CD4-positive, CD25-positive, alpha-beta regulatory T cell (primary cell): ENCODE data around the gene PDCD7. TPM values are rescaled to one million over a fixed set of nuclear protein-coding genes. Genes with fewer than 3 reads are reported as not detected.
"Not testable (repeated sequence)": the region's sequence is repeated elsewhere in the genome, so short reads cannot be mapped to it uniquely, and the experiment has no call there.

Source experiments
- ATAC-seq, 2 donors: fragments of 150-1000 bp; cut with Tn5 transposase; one replicate each; pipeline ENCODE4 v1.10.0; 2021; ENCODE audit warnings: low read depth in 2 of 2, moderate number of reproducible peaks in 2 of 2, moderate library complexity in 1 of 2
- DNase-seq, 3 donors: peaks; one replicate each; pipeline versions ENCODE4 v3.0.0 to v3.0.0-alpha.2; 2012 to 2022; ENCODE audit warnings: mixed read lengths in 1 of 3
- H3K27ac ChIP-seq: one replicate; pipeline ENCODE4 v1.7.0; 2013; ENCODE audit warnings: mild to moderate bottlenecking, low read length; ENCODE audit not compliant: insufficient read depth, poor library complexity, severe bottlenecking
- H3K27me3 ChIP-seq: one replicate; pipeline ENCODE4 v1.7.0; 2013; ENCODE audit warnings: low read length; ENCODE audit not compliant: control insufficient read depth, insufficient read depth
- H3K36me3 ChIP-seq: one replicate; pipeline ENCODE4 v1.7.0; 2013; ENCODE audit warnings: mild to moderate bottlenecking, low read length, moderate library complexity; ENCODE audit not compliant: control insufficient read depth, insufficient read depth
- H3K4me1 ChIP-seq: 2 replicates; pipeline ENCODE4 v1.7.0; 2013; ENCODE audit warnings: mild to moderate bottlenecking, low read length; ENCODE audit not compliant: insufficient read depth, control insufficient read depth, poor library complexity, severe bottlenecking
- H3K4me3 ChIP-seq: one replicate; pipeline ENCODE4 v1.7.0; 2013; ENCODE audit warnings: low read depth, mild to moderate bottlenecking, low read length, moderate library complexity
- H3K9me3 ChIP-seq, 2 experiments: 1 replicate in 1 of 2; 2 replicates in 1 of 2; pipeline ENCODE4 v1.7.0; 2013; ENCODE audit warnings: low read length in 2 of 2, mild to moderate bottlenecking in 1 of 2, moderate library complexity in 1 of 2; ENCODE audit not compliant: control insufficient read depth in 2 of 2
- H3K27ac Mint-ChIP-seq, 3 donors: one replicate each; pipeline ENCODE4 v1.8.0; 2020 to 2022; ENCODE audit warnings: mild to moderate bottlenecking in 3 of 3, mixed read lengths in 3 of 3, moderate library complexity in 2 of 3
- H3K27me3 Mint-ChIP-seq: one replicate; pipeline ENCODE4 v1.8.0; 2022; ENCODE audit warnings: mild to moderate bottlenecking, mixed read lengths
- H3K36me3 Mint-ChIP-seq: one replicate; pipeline ENCODE4 v1.8.0; 2020; ENCODE audit warnings: mixed read lengths
- H3K4me1 Mint-ChIP-seq, 4 donors: one replicate each; pipeline ENCODE4 v1.8.0; 2020 to 2022; ENCODE audit warnings: mixed read lengths in 4 of 4, mild to moderate bottlenecking in 1 of 4
- H3K4me3 Mint-ChIP-seq, 4 donors: one replicate each; pipeline ENCODE4 v1.8.0; 2020 to 2022; ENCODE audit warnings: mild to moderate bottlenecking in 4 of 4, mixed read lengths in 4 of 4, moderate library complexity in 3 of 4
- H3K9me3 Mint-ChIP-seq, 7 donors: one replicate each; pipeline ENCODE4 v1.8.0; 2020 to 2022; ENCODE audit warnings: mixed read lengths in 7 of 7, mild to moderate bottlenecking in 3 of 7, moderate library complexity in 2 of 7
- polyA plus RNA-seq, 4 donors: library from polyadenylated mRNA; unstranded; fragments of 300-500 nt; fragmentation: Illumina TruSeq; gene quantifications; one replicate each; pipeline ENCODE4 v1.2.3, GENCODE V29; 2021
- total RNA-seq: library from RNA; stranded (reverse); gene quantifications from one replicate; pipeline ENCODE4 v1.2.3, GENCODE V29; 2022

PDCD7 gene
- total and polyA plus RNA-seq, 5 donors from 2014 or later = 12.3 to 37.6 (median 14.6) TPM

DNA sequence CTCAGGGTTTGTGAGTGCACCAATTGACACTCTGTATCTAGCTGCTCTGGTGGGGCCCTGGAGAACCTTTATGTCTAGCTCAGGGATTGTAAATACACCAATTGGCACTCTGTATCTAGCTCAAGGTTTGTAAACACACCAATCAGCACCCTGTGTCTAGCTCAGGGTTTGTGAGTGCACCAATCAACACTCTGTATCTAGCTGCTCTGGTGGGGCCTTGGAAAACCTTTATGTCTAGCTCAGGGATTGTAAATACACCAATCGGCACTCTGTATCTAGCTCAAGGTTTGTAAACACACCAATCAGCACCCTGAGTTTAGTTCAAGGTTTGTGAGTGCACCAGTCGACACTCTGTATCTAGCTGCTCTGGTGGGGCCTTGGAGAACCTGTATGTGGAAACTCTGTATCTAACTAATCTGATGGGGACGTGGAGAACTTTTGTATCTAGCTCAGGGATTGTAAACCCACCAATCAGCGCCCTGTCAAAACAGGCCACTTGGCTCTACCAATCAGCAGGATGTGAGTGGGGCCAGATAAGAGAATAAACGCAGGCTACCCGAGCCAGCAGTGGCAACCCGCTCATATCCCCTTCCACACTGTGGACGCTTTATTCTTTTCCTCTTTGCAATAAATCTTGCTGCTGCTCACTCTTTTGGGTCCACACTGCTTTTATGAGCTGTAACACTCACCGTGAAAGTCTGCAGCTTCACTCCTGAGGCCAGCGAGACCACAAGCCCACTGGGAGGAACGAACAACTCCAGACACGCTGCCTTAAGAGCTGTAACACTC lies 57.8 kb downstream of the PDCD7 start:
- H3K27ac ChIP-seq, H3K9me3 Mint-ChIP-seq, H3K4me1 Mint-ChIP-seq, H3K9me3 ChIP-seq, H3K27ac Mint-ChIP-seq, ATAC-seq, H3K36me3 Mint-ChIP-seq, H3K4me1 ChIP-seq, H3K36me3 ChIP-seq, H3K4me3 Mint-ChIP-seq, H3K4me3 ChIP-seq, DNase-seq, H3K27me3 ChIP-seq: not testable (repeated sequence)
- peaks cover 19% of the 10 kb centered on the region for H3K27me3 Mint-ChIP-seq

DNA sequence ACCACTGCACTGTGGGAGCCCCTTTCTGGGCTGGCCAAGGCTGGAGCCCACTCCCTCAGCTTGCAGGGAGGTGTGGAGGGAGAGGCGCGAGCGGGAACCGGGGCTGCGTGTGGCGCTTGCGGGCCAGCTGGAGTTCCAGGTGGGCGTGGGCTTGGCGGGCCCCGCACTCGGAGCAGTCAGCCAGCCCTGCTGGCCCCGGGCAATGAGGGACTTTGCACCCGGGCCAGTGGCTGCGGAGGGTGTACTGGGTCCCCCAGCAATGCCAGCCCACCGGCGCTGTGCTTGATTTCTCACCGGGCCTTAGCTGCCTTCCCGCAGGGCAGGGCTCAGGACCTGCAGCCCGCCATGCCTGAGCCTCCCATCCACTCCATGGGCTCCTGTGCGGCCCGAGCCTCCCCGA lies 58.7 kb downstream of the PDCD7 start:
- H3K9me3 Mint-ChIP-seq, H3K27ac ChIP-seq, H3K4me3 ChIP-seq, ATAC-seq, H3K36me3 Mint-ChIP-seq, H3K9me3 ChIP-seq, H3K27me3 ChIP-seq, H3K4me3 Mint-ChIP-seq, DNase-seq, H3K27ac Mint-ChIP-seq, H3K36me3 ChIP-seq, H3K4me1 ChIP-seq, H3K4me1 Mint-ChIP-seq: not testable (repeated sequence)
- peaks cover 13% of the 10 kb centered on the region for H3K27me3 Mint-ChIP-seq

DNA sequence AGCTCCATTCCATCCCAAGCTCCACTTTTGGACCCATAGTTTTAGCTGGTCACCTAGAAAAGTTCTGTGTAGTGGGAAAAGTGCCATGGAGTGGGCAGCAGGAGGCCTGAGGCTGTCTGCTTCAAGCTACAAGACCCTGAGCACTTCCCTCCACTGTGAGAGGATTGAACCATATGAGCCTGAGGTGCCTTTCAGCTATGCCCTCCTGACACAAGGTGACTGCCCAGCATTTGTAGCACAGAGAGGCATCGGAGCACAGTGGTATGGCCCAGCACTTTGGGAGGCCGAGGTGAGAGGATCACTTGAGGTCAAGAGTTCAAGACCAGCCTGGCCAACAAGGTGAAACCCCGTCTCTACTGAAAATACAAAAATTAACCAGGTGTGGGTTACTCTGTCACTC lies 61.0 kb downstream of the PDCD7 start:
- Histone ChIP-seq H3K4me3 (no peak overlapping the region), H3K27me3 (no peaks in the 10 kb centered on the region), H3K27ac (no peak overlapping the region), H3K4me1 (no peaks in the 10 kb centered on the region), H3K9me3 (no peaks in the 10 kb centered on the region), H3K36me3 (no peaks in the 10 kb centered on the region)
- Mint-ChIP-seq H3K27ac (no peak overlapping the region), H3K4me1 (peaks cover 0 to 8% (median 0%) of the 10 kb centered on the region in 4 donors), H3K27me3 (peaks cover 16% of the 10 kb centered on the region), H3K9me3 (no peaks in the 10 kb centered on the region), H3K36me3 (no peaks in the 10 kb centered on the region), H3K4me3 (no peak overlapping the region)
- DNase-seq (no peak), ATAC-seq (no peak)

DNA sequence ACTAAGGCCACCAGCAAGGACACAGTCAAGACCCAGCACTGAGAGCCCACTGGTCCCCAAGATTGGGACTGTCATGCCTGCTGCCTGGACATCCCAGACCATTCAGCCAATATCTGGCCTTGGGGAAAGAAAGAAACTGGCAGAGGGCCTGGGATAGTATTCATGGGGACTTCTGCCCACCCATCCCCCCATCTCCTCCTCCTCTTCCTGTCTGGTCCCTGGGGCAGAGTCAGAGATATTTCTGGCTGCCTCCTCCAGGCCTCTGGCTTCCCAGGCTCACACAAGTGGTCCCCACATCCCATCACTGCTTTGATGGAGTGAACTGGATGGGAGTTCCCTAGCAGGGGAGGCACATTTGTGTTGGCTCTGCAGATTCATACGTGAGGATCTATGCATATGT lies 61.6 kb downstream of the PDCD7 start:
- Histone ChIP-seq H3K4me3 (no peak overlapping the region), H3K27ac (no peak overlapping the region), H3K9me3 (no peaks in the 10 kb centered on the region), H3K36me3 (no peaks in the 10 kb centered on the region), H3K27me3 (no peaks in the 10 kb centered on the region), H3K4me1 (no peaks in the 10 kb centered on the region)
- peaks cover 0 to 11% (median 0%) of the 10 kb centered on the region in 4 donors for H3K4me1 Mint-ChIP-seq
- H3K4me3 Mint-ChIP-seq = no peak overlapping the region
- H3K27ac Mint-ChIP-seq = no peak overlapping the region
- H3K27me3 Mint-ChIP-seq = peaks cover 20% of the 10 kb centered on the region
- no peak for ATAC-seq
- no peaks in the 10 kb centered on the region for H3K9me3 Mint-ChIP-seq
- H3K36me3 Mint-ChIP-seq = no peaks in the 10 kb centered on the region
- DNase-seq = no peak

DNA sequence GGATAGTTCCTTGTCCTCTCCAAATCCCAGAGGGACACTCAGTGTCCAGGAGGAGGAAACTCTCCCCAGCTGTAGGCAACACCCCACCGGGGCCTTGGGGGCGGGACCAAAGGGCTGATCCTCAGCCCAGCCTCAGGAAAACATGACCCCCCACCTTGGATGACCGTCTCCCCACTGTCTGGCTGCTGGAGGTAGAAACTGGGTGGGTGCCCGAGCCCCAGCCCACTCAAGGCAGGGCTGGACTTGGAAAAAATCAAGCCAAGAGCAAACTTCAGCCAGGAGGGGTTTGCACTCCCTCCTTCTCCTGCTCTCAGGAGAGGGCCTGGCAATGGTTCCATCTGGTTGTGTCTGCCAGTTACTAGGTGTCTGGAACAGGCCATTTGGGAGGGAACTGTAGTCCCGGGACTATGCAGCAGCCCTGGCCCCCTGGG lies 62.2 kb downstream of the PDCD7 start:
- H3K4me1 Mint-ChIP-seq = peaks cover 0 to 12% (median 0%) of the 10 kb centered on the region in 4 donors
- no peaks in the 10 kb centered on the region for H3K9me3 Mint-ChIP-seq
- H3K9me3 ChIP-seq = no peaks in the 10 kb centered on the region
- no peaks in the 10 kb centered on the region for H3K36me3 Mint-ChIP-seq
- no peak overlapping the region for H3K27ac ChIP-seq
- H3K4me3 ChIP-seq = no peak overlapping the region
- no peak for ATAC-seq
- no peaks in the 10 kb centered on the region for H3K36me3 ChIP-seq
- H3K4me3 Mint-ChIP-seq = no peak overlapping the region
- H3K27me3 Mint-ChIP-seq = peaks cover 25% of the 10 kb centered on the region
- peaks cover 5% of the 10 kb centered on the region for H3K27me3 ChIP-seq
- H3K27ac Mint-ChIP-seq = no peak overlapping the region
- no peaks in the 10 kb centered on the region for H3K4me1 ChIP-seq
- DNase-seq = no peak

DNA sequence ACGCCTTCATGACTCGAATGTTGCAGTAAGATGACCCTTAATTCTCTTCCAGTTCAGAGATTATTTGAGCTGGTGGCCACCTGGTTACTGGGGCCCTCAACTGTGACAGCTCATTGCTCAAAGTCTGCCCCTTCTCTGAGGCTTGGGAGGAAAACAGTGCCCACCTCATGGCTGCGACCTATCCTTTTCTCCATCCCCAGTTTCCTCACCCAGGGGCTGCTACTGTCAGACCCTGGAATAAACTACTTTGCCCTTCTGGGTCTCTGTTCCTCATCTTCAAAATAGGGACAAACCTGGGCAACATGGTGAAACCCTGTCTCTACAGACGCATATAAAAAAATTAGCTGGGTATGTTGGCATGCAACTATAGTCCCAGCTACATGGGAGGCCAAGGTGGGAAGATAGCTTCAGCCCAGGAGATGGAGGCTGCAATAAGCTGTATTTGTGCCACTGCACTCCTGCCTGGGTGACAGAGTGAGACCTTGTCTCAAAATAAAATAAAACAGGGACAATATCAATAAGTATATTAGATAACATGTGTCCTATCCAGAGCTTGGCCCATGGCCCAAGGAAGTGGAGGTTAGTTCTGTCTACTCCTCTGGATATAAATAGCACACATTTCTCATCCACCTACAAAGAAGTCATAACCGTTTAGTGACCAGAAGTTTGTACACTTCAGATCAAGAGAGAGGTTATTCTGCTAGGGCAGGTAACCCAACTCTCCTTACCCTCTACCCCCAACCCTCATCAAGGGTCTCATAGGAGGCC lies 63.6 kb downstream of the PDCD7 start:
- Histone ChIP-seq H3K36me3 (no peaks in the 10 kb centered on the region), H3K4me3 (no peak overlapping the region), H3K4me1 (no peaks in the 10 kb centered on the region), H3K27me3 (peaks cover 13% of the 10 kb centered on the region), H3K27ac (no peak overlapping the region), H3K9me3 (no peaks in the 10 kb centered on the region)
- Mint-ChIP-seq H3K27me3 (peaks cover 30% of the 10 kb centered on the region), H3K9me3 (no peaks in the 10 kb centered on the region), H3K27ac (no peak overlapping the region), H3K36me3 (no peaks in the 10 kb centered on the region), H3K4me3 (no peak overlapping the region), H3K4me1 (peaks cover 0 to 12% (median 0%) of the 10 kb centered on the region in 4 donors)
- DNase-seq (no peak), ATAC-seq (no peak)

DNA sequence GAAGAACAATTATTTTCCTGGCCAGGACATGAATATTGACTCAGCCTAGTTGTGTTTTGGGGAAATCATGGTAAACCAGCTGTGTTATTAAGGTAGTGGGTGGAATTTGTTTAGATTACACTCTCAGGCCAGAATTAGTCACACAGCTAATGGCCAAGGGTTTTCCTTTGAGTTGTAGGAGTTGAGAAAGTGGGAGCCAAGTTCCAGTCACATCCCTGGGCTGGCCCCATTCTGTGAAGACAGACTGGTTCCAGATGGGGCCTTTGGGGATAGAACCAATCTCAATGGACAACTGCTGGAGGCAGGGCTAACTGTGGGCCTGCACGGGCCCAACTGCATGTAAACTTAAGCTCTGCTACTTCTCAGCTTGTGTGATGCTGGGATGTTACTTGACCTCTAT lies 64.4 kb downstream of the PDCD7 start:
- Mint-ChIP-seq H3K27me3 (peaks cover 36% of the 10 kb centered on the region), H3K4me3 (no peak overlapping the region), H3K27ac (no peak overlapping the region), H3K9me3 (no peaks in the 10 kb centered on the region), H3K4me1 (peaks cover 0 to 12% (median 0%) of the 10 kb centered on the region in 4 donors), H3K36me3 (no peaks in the 10 kb centered on the region)
- DNase-seq (no peak), ATAC-seq (no peak)
- Histone ChIP-seq H3K9me3 (no peaks in the 10 kb centered on the region), H3K27ac (no peak overlapping the region), H3K4me3 (no peak overlapping the region), H3K27me3 (peaks cover 14% of the 10 kb centered on the region), H3K36me3 (no peaks in the 10 kb centered on the region), H3K4me1 (no peaks in the 10 kb centered on the region)
